ENCODE results near the gene OR10G3.

Gene OR10G3

GRCh38 chr14:21525962-21526671 lies 53.8 kb downstream of the OR10G3 start, which contains the start of gene SALL2:
SALL2 (minus strand) TSS chr14:21526346; CDS start chr14:21526127, 219 bp downstream.
- Histone ChIP-seq H3K4me3 (ENCODE audit: low read depth in 1 of 5, low read length in 5 of 5) (peak within 1 kb of the TSS; percentile 70 to 73 (median 73)), H3K27ac (ENCODE audit: low read depth, low read length) (no peak within 1 kb of the TSS), H3K9me3 (ENCODE audit: control insufficient read depth in 5 of 5, low read length in 5 of 5) (no peaks in the 10 kb centered on the region), H3K9ac (ENCODE audit: low read length in 5 of 5) (peak within 1 kb of the TSS in 4 of 5 donors; percentile 30 to 68 (median 48)), H3K4me1 (ENCODE audit: control insufficient read depth in 5 of 5, insufficient read depth in 5 of 5, low read length in 5 of 5) (peaks cover 0 to 18% (median 12%) of the 10 kb centered on the region in 5 donors), H3K27me3 (ENCODE audit: control insufficient read depth in 5 of 5, insufficient read depth in 4 of 5, low read length in 5 of 5) (no peaks in the 10 kb centered on the region), H3K36me3 (ENCODE audit: control insufficient read depth in 5 of 5, insufficient read depth in 5 of 5, low read length in 5 of 5) (no peaks in the 10 kb centered on the region)

GRCh38 chr14:21525571-21525961 lies 54.3 kb downstream of the OR10G3 start:
- Histone ChIP-seq H3K27me3 (ENCODE audit: control insufficient read depth in 5 of 5, insufficient read depth in 4 of 5, low read length in 5 of 5) (no peaks in the 10 kb centered on the region), H3K9me3 (ENCODE audit: control insufficient read depth in 5 of 5, low read length in 5 of 5) (no peaks in the 10 kb centered on the region), H3K36me3 (ENCODE audit: control insufficient read depth in 5 of 5, insufficient read depth in 5 of 5, low read length in 5 of 5) (no peaks in the 10 kb centered on the region), H3K9ac (ENCODE audit: low read length in 5 of 5) (no peak overlapping the region), H3K4me1 (ENCODE audit: control insufficient read depth in 5 of 5, insufficient read depth in 5 of 5, low read length in 5 of 5) (peaks cover 0 to 18% (median 12%) of the 10 kb centered on the region in 5 donors), H3K4me3 (ENCODE audit: low read depth in 1 of 5, low read length in 5 of 5) (peak overlapping the region; percentile 70 to 73 (median 73)), H3K27ac (ENCODE audit: low read depth, low read length) (no peak overlapping the region)

GRCh38 chr14:21524575-21525490 lies 55.0 kb downstream of the OR10G3 start:
- Histone ChIP-seq H3K9me3 (ENCODE audit: control insufficient read depth in 5 of 5, low read length in 5 of 5) (no peaks in the 10 kb centered on the region), H3K4me3 (ENCODE audit: low read depth in 1 of 5, low read length in 5 of 5) (peak overlapping the region in 2 of 5 donors; percentile 73), H3K4me1 (ENCODE audit: control insufficient read depth in 5 of 5, insufficient read depth in 5 of 5, low read length in 5 of 5) (peaks cover 0 to 18% (median 12%) of the 10 kb centered on the region in 5 donors), H3K36me3 (ENCODE audit: control insufficient read depth in 5 of 5, insufficient read depth in 5 of 5, low read length in 5 of 5) (no peaks in the 10 kb centered on the region), H3K27ac (ENCODE audit: low read depth, low read length) (no peak overlapping the region), H3K9ac (ENCODE audit: low read length in 5 of 5) (no peak overlapping the region), H3K27me3 (ENCODE audit: control insufficient read depth in 5 of 5, insufficient read depth in 4 of 5, low read length in 5 of 5) (no peaks in the 10 kb centered on the region)

GRCh38 chr14:21523203-21523602 lies 56.7 kb downstream of the OR10G3 start:
- no peak overlapping the region for H3K9ac ChIP-seq (ENCODE audit: low read length in 5 of 5)
- H3K4me1 ChIP-seq (ENCODE audit: control insufficient read depth in 5 of 5, insufficient read depth in 5 of 5, low read length in 5 of 5): peaks cover 0 to 18% (median 12%) of the 10 kb centered on the region in 5 donors
- H3K27ac ChIP-seq (ENCODE audit: low read depth, low read length): no peak overlapping the region
- no peaks in the 10 kb centered on the region for H3K36me3 ChIP-seq (ENCODE audit: control insufficient read depth in 5 of 5, insufficient read depth in 5 of 5, low read length in 5 of 5)
- no peaks in the 10 kb centered on the region for H3K27me3 ChIP-seq (ENCODE audit: control insufficient read depth in 5 of 5, insufficient read depth in 4 of 5, low read length in 5 of 5)
- H3K4me3 ChIP-seq (ENCODE audit: low read depth in 1 of 5, low read length in 5 of 5): no peak overlapping the region
- H3K9me3 ChIP-seq (ENCODE audit: control insufficient read depth in 5 of 5, low read length in 5 of 5): no peaks in the 10 kb centered on the region

- Histone ChIP-seq H3K9ac (ENCODE audit: low read length in 5 of 5) (peak overlapping the region in 1 of 5 donors; percentile 21), H3K36me3 (ENCODE audit: control insufficient read depth in 5 of 5, insufficient read depth in 5 of 5, low read length in 5 of 5) (no peaks in the 10 kb centered on the region), H3K27ac (ENCODE audit: low read depth, low read length) (no peak overlapping the region), H3K4me1 (ENCODE audit: control insufficient read depth in 5 of 5, insufficient read depth in 5 of 5, low read length in 5 of 5) (peaks cover 0 to 11% (median 6%) of the 10 kb centered on the region in 5 donors), H3K9me3 (ENCODE audit: control insufficient read depth in 5 of 5, low read length in 5 of 5) (no peaks in the 10 kb centered on the region), H3K27me3 (ENCODE audit: control insufficient read depth in 5 of 5, insufficient read depth in 4 of 5, low read length in 5 of 5) (no peaks in the 10 kb centered on the region), H3K4me3 (ENCODE audit: low read depth in 1 of 5, low read length in 5 of 5) (no peak overlapping the region)
Observed at GRCh38 chr14:21521501-21521900, 58.4 kb downstream of the OR10G3 start.

- Histone ChIP-seq H3K36me3 (ENCODE audit: control insufficient read depth in 5 of 5, insufficient read depth in 5 of 5, low read length in 5 of 5) (no peaks in the 10 kb centered on the region), H3K9ac (ENCODE audit: low read length in 5 of 5) (no peak overlapping the region), H3K9me3 (ENCODE audit: control insufficient read depth in 5 of 5, low read length in 5 of 5) (no peaks in the 10 kb centered on the region), H3K4me3 (ENCODE audit: low read depth in 1 of 5, low read length in 5 of 5) (no peak overlapping the region), H3K27me3 (ENCODE audit: control insufficient read depth in 5 of 5, insufficient read depth in 4 of 5, low read length in 5 of 5) (peaks cover 0 to 3% (median 0%) of the 10 kb centered on the region in 5 donors), H3K4me1 (ENCODE audit: control insufficient read depth in 5 of 5, insufficient read depth in 5 of 5, low read length in 5 of 5) (peaks cover 0 to 4% (median 4%) of the 10 kb centered on the region in 5 donors), H3K27ac (ENCODE audit: low read depth, low read length) (no peak overlapping the region)
Observed at GRCh38 chr14:21520767-21521166, 59.1 kb downstream of the OR10G3 start.

- Histone ChIP-seq H3K9me3 (ENCODE audit: control insufficient read depth in 5 of 5, low read length in 5 of 5) (no peaks in the 10 kb centered on the region), H3K27ac (ENCODE audit: low read depth, low read length) (no peak overlapping the region), H3K9ac (ENCODE audit: low read length in 5 of 5) (no peak overlapping the region), H3K36me3 (ENCODE audit: control insufficient read depth in 5 of 5, insufficient read depth in 5 of 5, low read length in 5 of 5) (no peaks in the 10 kb centered on the region), H3K27me3 (ENCODE audit: control insufficient read depth in 5 of 5, insufficient read depth in 4 of 5, low read length in 5 of 5) (peaks cover 0 to 3% (median 0%) of the 10 kb centered on the region in 5 donors), H3K4me3 (ENCODE audit: low read depth in 1 of 5, low read length in 5 of 5) (no peak overlapping the region), H3K4me1 (ENCODE audit: control insufficient read depth in 5 of 5, insufficient read depth in 5 of 5, low read length in 5 of 5) (peaks cover 0 to 4% (median 0%) of the 10 kb centered on the region in 5 donors)
Observed at GRCh38 chr14:21518725-21519124, 61.2 kb downstream of the OR10G3 start.
